VCaP (cell line): Measurements from ENCODE around the gene ERMARD.

Source experiments
- H3K27ac ChIP-seq: fragments of 450-650 bp; 2 replicates; pipeline ENCODE4 v1.5.1; 2017
- TF ChIP-seq, protein P1 (sequence below): fragments of 450-650 bp; conservative IDR thresholded peaks from 2 replicates; pipeline ENCODE4 v1.5.1; 2017; ENCODE audit warnings: mild to moderate bottlenecking, moderate library complexity

The ERMARD gene

GRCh38 chr6:169807229-169807628 lies 55.8 kb downstream of the ERMARD start:
- no peak overlapping the region for H3K27ac ChIP-seq
- TF ChIP-seq, protein P1, sequence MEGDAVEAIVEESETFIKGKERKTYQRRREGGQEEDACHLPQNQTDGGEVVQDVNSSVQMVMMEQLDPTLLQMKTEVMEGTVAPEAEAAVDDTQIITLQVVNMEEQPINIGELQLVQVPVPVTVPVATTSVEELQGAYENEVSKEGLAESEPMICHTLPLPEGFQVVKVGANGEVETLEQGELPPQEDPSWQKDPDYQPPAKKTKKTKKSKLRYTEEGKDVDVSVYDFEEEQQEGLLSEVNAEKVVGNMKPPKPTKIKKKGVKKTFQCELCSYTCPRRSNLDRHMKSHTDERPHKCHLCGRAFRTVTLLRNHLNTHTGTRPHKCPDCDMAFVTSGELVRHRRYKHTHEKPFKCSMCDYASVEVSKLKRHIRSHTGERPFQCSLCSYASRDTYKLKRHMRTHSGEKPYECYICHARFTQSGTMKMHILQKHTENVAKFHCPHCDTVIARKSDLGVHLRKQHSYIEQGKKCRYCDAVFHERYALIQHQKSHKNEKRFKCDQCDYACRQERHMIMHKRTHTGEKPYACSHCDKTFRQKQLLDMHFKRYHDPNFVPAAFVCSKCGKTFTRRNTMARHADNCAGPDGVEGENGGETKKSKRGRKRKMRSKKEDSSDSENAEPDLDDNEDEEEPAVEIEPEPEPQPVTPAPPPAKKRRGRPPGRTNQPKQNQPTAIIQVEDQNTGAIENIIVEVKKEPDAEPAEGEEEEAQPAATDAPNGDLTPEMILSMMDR, result no peak

DNA sequence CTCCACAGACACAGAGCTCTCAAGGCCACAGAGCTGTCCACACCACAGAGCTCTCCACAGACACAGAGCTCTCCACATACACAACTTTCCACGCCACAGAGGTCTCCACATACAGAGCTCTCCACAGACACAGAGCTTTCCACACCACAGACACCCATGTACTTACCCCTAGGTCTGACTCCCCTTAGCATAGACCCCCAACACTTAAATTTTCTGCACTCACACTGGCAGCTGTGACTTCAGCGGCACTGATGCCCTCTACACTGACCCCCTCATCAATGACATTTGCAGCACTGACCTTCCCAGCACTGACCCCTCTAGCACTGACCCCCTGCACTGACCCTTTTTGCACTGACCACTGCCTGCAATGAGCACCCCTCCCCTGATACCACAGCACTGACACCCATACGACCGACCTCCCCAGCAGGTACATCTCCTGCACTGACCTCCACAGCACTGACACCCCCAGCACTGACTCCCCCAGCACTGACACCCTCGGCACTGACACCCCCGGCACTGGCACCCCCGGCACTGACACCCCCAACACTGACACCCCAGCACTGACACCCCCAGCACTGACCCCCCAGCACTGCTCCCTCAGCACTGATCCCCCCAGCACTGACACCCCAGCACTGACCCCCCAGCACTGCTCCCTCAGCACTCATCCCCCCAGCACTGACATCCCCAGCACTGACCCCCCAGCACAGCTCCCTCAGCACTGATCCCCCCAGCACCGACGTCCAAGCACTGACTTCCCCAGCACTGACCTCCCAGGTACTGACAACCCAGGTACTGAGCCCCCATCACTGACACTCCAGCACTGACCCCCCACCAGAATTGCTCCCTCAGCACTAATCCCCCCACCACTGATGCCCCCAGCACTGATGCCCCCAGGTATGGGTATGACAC lies 56.5 kb downstream of the ERMARD start:
- no peak overlapping the region for H3K27ac ChIP-seq
- TF ChIP-seq, protein P1, result no peak

- TF ChIP-seq, protein P1, result no peak
- H3K27ac ChIP-seq, result no peak overlapping the region
Measured at GRCh38 chr6:169808608-169808967, 57.2 kb downstream of the ERMARD start.

DNA sequence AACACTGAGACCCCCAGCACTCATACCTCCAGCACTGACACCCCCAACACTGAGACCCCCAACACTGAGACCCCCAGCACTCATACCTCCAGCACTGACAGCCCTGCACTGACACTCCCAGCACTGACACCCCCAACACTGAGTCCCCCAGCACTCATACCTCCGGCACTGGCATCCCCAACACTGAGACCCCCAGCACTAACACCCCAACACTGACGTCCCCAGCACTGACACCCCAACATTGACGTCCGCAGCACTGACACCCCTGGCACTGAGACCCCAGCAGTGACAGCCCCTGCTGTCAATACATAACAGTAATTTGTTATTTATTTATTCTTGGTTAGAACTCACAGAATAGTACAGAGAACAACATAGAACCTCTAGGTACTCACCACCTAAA lies 58.0 kb downstream of the ERMARD start:
- TF ChIP-seq, protein P1, result no peak
- H3K27ac ChIP-seq, result no peak overlapping the region

DNA sequence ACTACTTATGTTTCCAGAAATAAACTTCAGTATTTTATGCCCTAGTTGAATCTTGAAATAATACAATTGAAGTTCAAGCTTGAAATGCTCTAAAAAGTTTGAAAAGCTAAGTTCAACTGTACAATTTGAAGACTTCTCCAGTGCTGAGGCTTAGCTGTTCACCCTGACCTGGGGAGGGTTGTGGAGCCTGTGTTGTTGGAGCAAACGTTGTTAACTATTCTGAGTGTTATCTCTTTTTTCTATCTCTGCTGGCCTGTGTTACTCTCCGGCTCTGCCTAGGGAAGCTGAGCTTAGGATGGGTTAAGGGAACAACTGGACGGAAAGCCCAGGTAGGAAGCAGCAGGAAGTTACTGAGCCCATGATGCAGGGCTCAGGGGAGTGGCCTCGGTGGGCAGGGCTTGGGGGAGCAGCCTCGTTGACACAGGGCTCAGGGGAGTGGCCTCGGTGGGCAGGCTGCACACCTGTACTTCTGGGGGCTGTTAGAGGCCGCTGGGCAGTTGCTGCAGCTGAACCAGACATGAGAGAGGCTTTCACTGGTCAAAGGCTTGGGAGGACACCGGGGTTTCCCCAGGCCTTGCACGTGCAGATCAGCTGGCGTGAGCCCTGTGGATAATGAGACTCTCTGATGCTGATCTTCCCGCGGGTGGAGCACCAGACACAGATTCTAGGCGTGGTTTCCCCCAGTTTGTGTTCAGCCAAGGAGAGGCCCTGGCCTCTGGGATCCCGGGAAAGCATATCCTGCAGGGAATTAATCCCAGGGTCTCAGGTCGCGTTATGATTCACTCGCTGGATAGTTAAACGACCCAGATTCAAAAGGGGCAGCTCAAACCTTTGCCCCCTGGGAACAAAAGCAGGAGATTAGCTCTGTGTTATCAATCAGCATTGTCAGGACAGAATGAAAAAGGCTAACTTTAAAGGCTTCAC lies 58.9 kb downstream of the ERMARD start:
- TF ChIP-seq, protein P1, result no peak
- H3K27ac ChIP-seq, result peak overlapping the region; percentile 23

- no peak overlapping the region for H3K27ac ChIP-seq
- TF ChIP-seq, protein P1, result no peak
Measured at GRCh38 chr6:169811072-169811471, 59.6 kb downstream of the ERMARD start.
